H1 (cell line): ENCODE data around the gene SH3BP5. TPM values are rescaled to one million over a fixed set of nuclear protein-coding genes. Genes with fewer than 3 reads are reported as not detected.
A peak's percentile ranks its signal among the peaks of the same experiment; 100 is the strongest.

Experiments
- CTCF ChIA-PET: fragments of 300-600 bp; sonication (Branson Sonifier 250); formaldehyde crosslinking; loops from one replicate; lab custom pipeline; 2021; ENCODE audit not compliant: partially characterized antibody; lab: Charles Lee
- POLR2A ChIA-PET: fragments of 300-600 bp; sonication (Branson Sonifier 250); formaldehyde crosslinking; loops from one replicate; lab custom pipeline; 2021; ENCODE audit warnings: inconsistent platforms; ENCODE audit not compliant: partially characterized antibody; lab: Charles Lee
- DNase-seq, 2 experiments: peaks; one replicate each; pipeline versions ENCODE4 v3.0.0 to v3.0.0-alpha.2; 2010 to 2022; ENCODE audit warnings: low spot score in 2 of 2, low read depth in 1 of 2, mixed read lengths in 1 of 2
- FAIRE-seq: peaks from 2 replicates; lab custom pipeline; 2011; peaks lifted over from hg19 to GRCh38; lab: Jason Lieb, UNC
- H2AFZ ChIP-seq: 2 replicates; pipeline ENCODE4 v1.8.1; 2012; ENCODE audit warnings: low read length, inconsistent platforms
- H2AK5ac ChIP-seq: 2 replicates; pipeline ENCODE4 v1.6.1; 2013; ENCODE audit warnings: low read depth, low read length
- H2BK120ac ChIP-seq: replicated peaks from 2 replicates; pipeline ENCODE3; 2013; ENCODE audit warnings: low read depth, low read length, inconsistent platforms
- H2BK12ac ChIP-seq: 2 replicates; pipeline ENCODE4 v1.6.1; 2013; ENCODE audit warnings: low read depth, low read length
- H2BK15ac ChIP-seq: 2 replicates; pipeline ENCODE4 v1.6.1; 2013; ENCODE audit warnings: low read length
- H2BK20ac ChIP-seq: 2 replicates; pipeline ENCODE4 v1.6.1; 2013; ENCODE audit warnings: low read length
- H2BK5ac ChIP-seq: 2 replicates; pipeline ENCODE4 v1.6.1; 2013; ENCODE audit warnings: low read depth, low read length
- H3K14ac ChIP-seq: 2 replicates; pipeline ENCODE4 v1.6.1; 2013; ENCODE audit warnings: inconsistent platforms; ENCODE audit not compliant: insufficient read length
- H3K18ac ChIP-seq: 2 replicates; pipeline ENCODE4 v1.6.1; 2013; ENCODE audit warnings: low read length; ENCODE audit errors: extremely low read depth
- H3K23ac ChIP-seq: 2 replicates; pipeline ENCODE4 v1.6.1; 2013; ENCODE audit warnings: inconsistent platforms; ENCODE audit not compliant: insufficient read length
- H3K23me2 ChIP-seq: 2 replicates; pipeline ENCODE4 v1.6.1; 2013; ENCODE audit warnings: low read depth, low read length
- H3K27ac ChIP-seq: 2 replicates; pipeline ENCODE4 v1.6.1; 2011; ENCODE audit warnings: low read depth, low read length, inconsistent platforms
- H3K27me3 ChIP-seq, 4 experiments: replicated peaks in 1 of 4; 1 replicate in 1 of 4; 2 replicates in 3 of 4; pipeline versions ENCODE4 v1.6.1 to v1.8.1; 2011 to 2013; ENCODE audit warnings: low read length in 3 of 4, mild to moderate bottlenecking in 3 of 4, inconsistent platforms in 2 of 4, mixed read lengths in 2 of 4, moderate library complexity in 1 of 4; ENCODE audit not compliant: control insufficient read depth in 3 of 4, insufficient read depth in 3 of 4; ENCODE audit errors: extremely low read depth in 1 of 4
- H3K36me3 ChIP-seq, 4 experiments: 2 replicates each; pipeline versions ENCODE4 v1.6.1 to v1.8.1; 2011 to 2013; ENCODE audit warnings: mild to moderate bottlenecking in 4 of 4, low read length in 3 of 4, moderate library complexity in 2 of 4, control low read depth in 1 of 4, inconsistent platforms in 1 of 4; ENCODE audit not compliant: insufficient read depth in 4 of 4, control insufficient read depth in 2 of 4
- H3K4ac ChIP-seq: replicated peaks from 2 replicates; pipeline ENCODE3; 2013; ENCODE audit warnings: low read length, low read depth, mixed read lengths, inconsistent platforms; ENCODE audit not compliant: insufficient read length
- H3K4me1 ChIP-seq, 4 experiments: replicated peaks in 1 of 4; 1 replicate in 1 of 4; 2 replicates in 3 of 4; pipeline versions ENCODE4 v1.6.1 to v1.8.1; 2011 to 2013; ENCODE audit warnings: low read length in 3 of 4, inconsistent platforms in 2 of 4, mixed read lengths in 1 of 4; ENCODE audit not compliant: insufficient read depth in 4 of 4, control insufficient read depth in 3 of 4
- H3K4me2 ChIP-seq, 2 experiments: 2 replicates each; pipeline versions ENCODE4 v1.6.1 to v1.8.1; 2011 to 2013; ENCODE audit warnings: low read depth in 2 of 2, low read length in 2 of 2, control low read depth in 1 of 2, inconsistent platforms in 1 of 2, mild to moderate bottlenecking in 1 of 2; ENCODE audit not compliant: insufficient read depth in 1 of 2
- H3K4me3 ChIP-seq, 4 experiments: fragments of 200-600, 300-600 bp in 1 of 4; sonication (generic), shearing (Covaris generic), sonication (Bioruptor Twin) in 1 of 4; 2 replicates each; pipeline versions ENCODE4 v1.5.1 to v1.8.1; 2011 to 2016; ENCODE audit warnings: low read length in 4 of 4, low read depth in 3 of 4, control low read depth in 2 of 4, inconsistent platforms in 2 of 4, mild to moderate bottlenecking in 2 of 4, mixed read lengths in 1 of 4, moderate library complexity in 1 of 4; ENCODE audit not compliant: insufficient read depth in 2 of 4; ENCODE audit errors: extremely low read depth in 1 of 4
- H3K56ac ChIP-seq: replicated peaks from 2 replicates; pipeline ENCODE3; 2013; ENCODE audit warnings: low read depth, mild to moderate bottlenecking, mixed read lengths, low read length, inconsistent platforms; ENCODE audit not compliant: insufficient read length
- H3K79me1 ChIP-seq: 2 replicates; pipeline ENCODE4 v1.6.1; 2013; ENCODE audit warnings: low read depth, low read length, control low read depth
- H3K79me2 ChIP-seq, 2 experiments: 2 replicates each; pipeline versions ENCODE4 v1.6.1 to v1.8.1; 2012 to 2013; ENCODE audit warnings: low read length in 2 of 2, mild to moderate bottlenecking in 2 of 2, inconsistent platforms in 1 of 2; ENCODE audit not compliant: insufficient read depth in 2 of 2, control insufficient read depth in 1 of 2
- H3K9ac ChIP-seq, 4 experiments: replicated peaks in 1 of 4; 1 replicate in 1 of 4; 2 replicates in 3 of 4; pipeline versions ENCODE4 v1.6.1 to v1.8.1; 2011 to 2013; ENCODE audit warnings: low read depth in 3 of 4, low read length in 3 of 4, control low read depth in 2 of 4, mild to moderate bottlenecking in 2 of 4, moderate library complexity in 2 of 4, inconsistent platforms in 1 of 4; ENCODE audit errors: extremely low read depth in 1 of 4
- H3K9me3 ChIP-seq, 2 experiments: 2 replicates each; pipeline versions ENCODE4 v1.6.1 to v1.8.1; 2012 to 2013; ENCODE audit warnings: mild to moderate bottlenecking in 2 of 2, moderate library complexity in 2 of 2, control low read depth in 1 of 2, inconsistent platforms in 1 of 2, low read depth in 1 of 2, low read length in 1 of 2, mixed read lengths in 1 of 2; ENCODE audit not compliant: insufficient read depth in 2 of 2
- H4K20me1 ChIP-seq, 2 experiments: replicated peaks in 1 of 2; 2 replicates each; pipeline versions ENCODE3 to v1.8.1; 2011 to 2013; ENCODE audit warnings: inconsistent platforms in 2 of 2, low read length in 2 of 2, mild to moderate bottlenecking in 1 of 2; ENCODE audit not compliant: insufficient read depth in 2 of 2, control insufficient read depth in 1 of 2
- H4K5ac ChIP-seq: 2 replicates; pipeline ENCODE4 v1.6.1; 2013; ENCODE audit warnings: low read length, low read depth, mixed read lengths, inconsistent platforms; ENCODE audit not compliant: insufficient read length
- H4K8ac ChIP-seq: 2 replicates; pipeline ENCODE4 v1.8.0; 2013; ENCODE audit warnings: mild to moderate bottlenecking, moderate library complexity, low read length, inconsistent platforms; ENCODE audit not compliant: insufficient read depth; ENCODE audit errors: extremely low read depth
- H4K91ac ChIP-seq: replicated peaks from 2 replicates; pipeline ENCODE3; 2013; ENCODE audit warnings: low read length, mixed read lengths, inconsistent platforms; ENCODE audit not compliant: insufficient read length
- ASH2L ChIP-seq: fragments of 200-600, 300-600 bp; sonication (generic); IDR thresholded peaks from one replicate; pipeline ENCODE4 v1.7.1; 2017; ENCODE audit warnings: low read length
- E2F6 ChIP-seq: IDR thresholded peaks from 2 replicates; pipeline ENCODE4 v1.6.1; 2012; ENCODE audit warnings: inconsistent platforms
- JUN ChIP-seq: IDR thresholded peaks from 2 replicates; pipeline ENCODE4 v1.6.1; 2011; ENCODE audit warnings: low read depth, mild to moderate bottlenecking, improper control_type of control experiment, low read length
- KDM1A ChIP-seq: fragments of 200-600, 300-600 bp; sonication (generic); IDR thresholded peaks from 2 replicates; pipeline ENCODE4 v1.7.1; 2016; ENCODE audit warnings: mild to moderate bottlenecking, low read length, borderline replicate concordance
- MAFK ChIP-seq: IDR thresholded peaks from 2 replicates; pipeline ENCODE4 v1.6.1; 2012; ENCODE audit warnings: low read depth, mild to moderate bottlenecking, improper control_type of control experiment, low read length
- POLR2A ChIP-seq, 2 experiments: IDR thresholded peaks; 1 replicate in 1 of 2; 2 replicates in 1 of 2; pipeline ENCODE4 v1.6.1; 2011; ENCODE audit warnings: low read depth in 2 of 2, low read length in 2 of 2, mild to moderate bottlenecking in 2 of 2; ENCODE audit errors: control extremely low read depth in 1 of 2
- RBBP5 ChIP-seq: IDR thresholded peaks from 2 replicates; pipeline ENCODE4 v1.7.1; 2012; ENCODE audit warnings: low read depth, mild to moderate bottlenecking, inconsistent platforms, low read length, moderate library complexity, borderline replicate concordance
- RNF2 ChIP-seq: fragments of 200-900, 300-1000 bp; sonication (generic); IDR thresholded peaks from 2 replicates; pipeline ENCODE4 v1.7.1; 2016; ENCODE audit warnings: borderline replicate concordance, low read depth, mild to moderate bottlenecking, antibody characterized with exemption, low read length; ENCODE audit not compliant: poor library complexity, severe bottlenecking; ENCODE audit errors: missing control alignments
- SIX5 ChIP-seq: IDR thresholded peaks from 2 replicates; pipeline ENCODE4 v1.6.1; 2011; ENCODE audit warnings: mild to moderate bottlenecking, low read depth, low read length
- ZNF274 ChIP-seq: IDR thresholded peaks from 2 replicates; pipeline ENCODE4 v1.7.0; 2012; ENCODE audit warnings: low read length, borderline replicate concordance; ENCODE audit errors: extremely low read depth
- WGBS, 2 experiments: shearing (Covaris generic) in 1 of 2; methylation state at CpG; one replicate each; pipeline versions ENCODE4 v1.1.6 to v1.1.7; 2013 to 2015; ENCODE audit warnings: low lambda C conversion rate in 2 of 2, mixed read lengths in 2 of 2, inconsistent platforms in 1 of 2, low coverage in 1 of 2, missing lambda C conversion rate in 1 of 2; ENCODE audit not compliant: insufficient replicate concordance in 2 of 2, insufficient coverage in 1 of 2, insufficient read length in 1 of 2; ENCODE audit errors: extremely low coverage in 1 of 2, missing lambda C conversion rate in 1 of 2; 5-methylcytosine and 5-hydroxymethylcytosine counted together
- polyA plus RNA-seq, 7 experiments: library from polyadenylated mRNA; depleted of rRNA in 3 of 7; stranded (reverse) in 5 of 7; unstranded in 2 of 7; fragments of >200 nt in 5 of 7; fragments of 200-250 nt in 2 of 7; gene quantifications; 1 replicate in 5 of 7; 2 replicates in 1 of 7; 4 replicates in 1 of 7; pipeline versions ENCODE4 v1.2.1 to v1.2.3, GENCODE V29; 2011 to 2013; ENCODE audit warnings: missing spikeins in 2 of 7, mixed read lengths in 2 of 7
- total RNA-seq: library from RNA; stranded (reverse); fragmentation: NEBNext Ultra II Directional; extraction: Animal tissue kit (Norgen Biotek cat#: 25700); gene quantifications from 2 replicates; pipeline ENCODE4 v1.2.1, GENCODE V29; 2021

The SH3BP5 gene
- total and polyA plus RNA-seq, 2 of the 8 experiments (the other 6 are each of a cell fraction or from before 2014, with no cell fraction given) = 7.1 to 9.7 TPM

- Histone ChIP-seq H4K91ac (peak overlapping the region; percentile 46), H2BK5ac (no peak overlapping the region), H3K4me1 (peaks cover 0 to 11% (median 9%) of the 10 kb centered on the region in 4 experiments; a peak in 6 of 7 replicates), H3K18ac (peak overlapping the region; percentile 73), H3K4me2 (peak overlapping the region; percentile 74 to 91), H3K23me2 (peaks cover 14% of the 10 kb centered on the region), H2BK15ac (peak overlapping the region; percentile 72; the same call in 1 of the 2 replicates), H2BK20ac (no peak overlapping the region), H3K36me3 (peaks cover 0 to 3% (median 0%) of the 10 kb centered on the region in 4 experiments; a peak in 1 of 8 replicates), H3K4me3 (peak overlapping the region; percentile 65 to 92 (median 84)), H3K14ac (no peak overlapping the region), H4K8ac (peak overlapping the region; percentile 39), H3K27me3 (peaks cover 1 to 20% (median 10%) of the 10 kb centered on the region in 4 experiments; a peak in 6 of 7 replicates), H2AFZ (peak overlapping the region; percentile 96), H2BK120ac (no peak overlapping the region), H3K56ac (no peak overlapping the region), H3K27ac (no peak overlapping the region), H2AK5ac (no peak overlapping the region), H3K79me1 (peaks cover 3% of the 10 kb centered on the region; the same call in 1 of the 2 replicates), H3K79me2 (no peaks in the 10 kb centered on the region; a peak in 1 of 4 replicates), H4K20me1 (no peaks in the 10 kb centered on the region), H3K9ac (peak overlapping the region; percentile 60 to 78 (median 66)), H4K5ac (no peak overlapping the region), H2BK12ac (peak overlapping the region; percentile 64; the same call in 1 of the 2 replicates), H3K9me3 (no peaks in the 10 kb centered on the region), H3K23ac (no peak overlapping the region), H3K4ac (no peak overlapping the region)
- CTCF ChIA-PET = interaction anchor here (0.7 to 9.4 kb wide), 22 partner anchors 8 to 213 kb away, joined by 3 to 85 read pairs (median 6); no protein-coding TSS in a partner anchor
- POLR2A ChIA-PET = interaction anchor here (0.7 to 1.3 kb wide), 4 partner anchors 8 to 60 kb away, joined by 3 to 5 read pairs (median 4); no protein-coding TSS in a partner anchor
- DNase-seq (no peak), FAIRE-seq (no peak)
- WGBS, 2 experiments = 3% methylated on average over 34 of the region's 71 CpGs; no CpG with 5 or more reads in 1 of the 2 experiments
- TF ChIP-seq RBBP5 = 0 out of 2 replicates have a peak, but pooled peaks have one; percentile 90
- TF ChIP-seq MAFK = no peak
- peak; percentile 54 for TF ChIP-seq RNF2
- 0 out of 3 replicates have a peak, but pooled peaks of 1 of the 2 experiments have one; percentile 26 for TF ChIP-seq POLR2A (IDR thresholded peaks at IDR 0.05; ENCODE audit: control extremely low read depth in 1 of 2, low read depth in 2 of 2, low read length in 2 of 2)
- TF ChIP-seq ZNF274 = no peak
- TF ChIP-seq SIX5 = no peak
- no peak for TF ChIP-seq JUN
- peak; percentile 97 for TF ChIP-seq ASH2L
- 0 out of 2 replicates have a peak, but pooled peaks have one; percentile 13 for TF ChIP-seq KDM1A
- no peak; the same call in 1 of the 2 replicates for TF ChIP-seq E2F6
Observed at GRCh38 chr3:15331606-15332404, 581 bp downstream of the SH3BP5 start.
